Measurements from ENCODE around the gene KCNH3. TPM values are rescaled to one million over a fixed set of nuclear protein-coding genes. Genes with fewer than 3 reads are reported as not detected.
"Not testable (repeated sequence)": the region's sequence is repeated elsewhere in the genome, so short reads cannot be mapped to it uniquely, and the experiment has no call there.

The KCNH3 gene
- total RNA-seq, 2 experiments from 2014 or later: 0.06 to 0.57 TPM

DNA sequence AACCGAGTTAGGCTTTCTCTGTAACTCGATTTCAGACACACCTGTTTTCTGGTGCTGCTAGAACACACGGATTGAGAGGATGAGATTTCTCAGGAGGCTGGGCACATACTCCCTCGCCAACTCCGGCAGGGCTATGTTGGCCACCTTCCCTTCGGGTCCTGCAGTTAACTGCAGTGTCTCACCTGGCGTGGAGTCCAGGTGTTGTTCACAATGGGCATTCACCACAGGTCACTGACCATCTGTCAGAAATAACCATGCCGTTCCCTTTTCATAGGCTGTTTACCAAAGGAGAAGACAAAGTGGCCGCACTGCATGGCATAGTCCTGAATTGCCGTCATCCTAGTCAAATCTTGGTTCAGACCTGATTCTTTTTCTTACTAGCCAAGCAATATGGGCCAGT, 5.5 kb upstream of the KCNH3 start:
- TF ChIP-seq, protein P1, sequence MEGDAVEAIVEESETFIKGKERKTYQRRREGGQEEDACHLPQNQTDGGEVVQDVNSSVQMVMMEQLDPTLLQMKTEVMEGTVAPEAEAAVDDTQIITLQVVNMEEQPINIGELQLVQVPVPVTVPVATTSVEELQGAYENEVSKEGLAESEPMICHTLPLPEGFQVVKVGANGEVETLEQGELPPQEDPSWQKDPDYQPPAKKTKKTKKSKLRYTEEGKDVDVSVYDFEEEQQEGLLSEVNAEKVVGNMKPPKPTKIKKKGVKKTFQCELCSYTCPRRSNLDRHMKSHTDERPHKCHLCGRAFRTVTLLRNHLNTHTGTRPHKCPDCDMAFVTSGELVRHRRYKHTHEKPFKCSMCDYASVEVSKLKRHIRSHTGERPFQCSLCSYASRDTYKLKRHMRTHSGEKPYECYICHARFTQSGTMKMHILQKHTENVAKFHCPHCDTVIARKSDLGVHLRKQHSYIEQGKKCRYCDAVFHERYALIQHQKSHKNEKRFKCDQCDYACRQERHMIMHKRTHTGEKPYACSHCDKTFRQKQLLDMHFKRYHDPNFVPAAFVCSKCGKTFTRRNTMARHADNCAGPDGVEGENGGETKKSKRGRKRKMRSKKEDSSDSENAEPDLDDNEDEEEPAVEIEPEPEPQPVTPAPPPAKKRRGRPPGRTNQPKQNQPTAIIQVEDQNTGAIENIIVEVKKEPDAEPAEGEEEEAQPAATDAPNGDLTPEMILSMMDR (conservative IDR thresholded peaks at IDR 0.05; ENCODE audit: low read length): no peak
- no peak for TF ChIP-seq EZH2phosphoT487 (IDR thresholded peaks at IDR 0.05; ENCODE audit: borderline replicate concordance, low read depth, low read length)
- DNase-seq (ENCODE audit: low spot score): no peak
- Histone ChIP-seq H3K4me1 (ENCODE audit: insufficient read depth, low read length, poor library complexity, severe bottlenecking) (peaks cover 27% of the 10 kb centered on the region), H2AFZ (ENCODE audit: low read length) (no peak overlapping the region), H3K4me3 (ENCODE audit: low read depth, low read length, poor library complexity, severe bottlenecking) (no peak overlapping the region), H3K27ac (ENCODE audit: low read depth, low read length, poor library complexity, severe bottlenecking) (no peak overlapping the region), H3K36me3 (ENCODE audit: insufficient read depth, low read length) (no peaks in the 10 kb centered on the region), H3K9me3 (ENCODE audit: low read length) (no peaks in the 10 kb centered on the region), H3K9me2 (ENCODE audit: insufficient read depth, low read length) (no peaks in the 10 kb centered on the region), H3K79me2 (ENCODE audit: insufficient read depth, low read depth, low read length) (no peaks in the 10 kb centered on the region), H4K20me1 (ENCODE audit: insufficient read depth, low read length) (no peaks in the 10 kb centered on the region), H3K4me2 (ENCODE audit: low read length) (no peak overlapping the region)
- ChIA-PET POLR2A (interaction anchor here (1.9 kb wide), 1 partner anchor 167 kb away, joined by 4 read pairs; the partner anchor contains the start of gene SPATS2), CTCF (ENCODE audit: unreplicated experiment) (no interaction called here)
- intact Hi-C loops (cut with micrococcal nuclease; ENCODE audit: unreplicated experiment): no loop called here
- no TSS peak for BruUV-seq (replicated peaks)

DNA sequence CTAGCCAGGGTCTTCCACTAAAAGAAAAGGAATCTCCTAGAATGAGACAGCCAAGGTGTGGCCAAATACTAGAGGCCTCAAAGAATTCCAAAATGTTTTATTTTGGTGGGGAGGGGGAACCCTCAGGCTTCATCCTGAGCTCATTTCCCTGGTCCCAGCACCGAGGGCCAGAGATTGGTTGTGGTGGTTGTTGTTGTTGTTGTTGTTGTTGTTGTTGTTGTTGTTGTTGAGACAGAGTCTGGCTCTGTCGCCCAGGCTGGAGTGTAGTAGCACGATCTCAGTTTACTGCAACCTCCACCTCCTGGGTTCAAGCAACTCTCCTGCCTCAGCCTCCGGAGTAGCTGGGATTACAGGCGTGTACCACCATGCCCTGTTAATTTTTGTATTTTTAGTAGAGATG, 4.7 kb upstream of the KCNH3 start:
- BruUV-seq (replicated peaks); CTCF ChIA-PET (ENCODE audit: unreplicated experiment); intact Hi-C loops (cut with micrococcal nuclease; ENCODE audit: unreplicated experiment); H4K20me1 ChIP-seq (ENCODE audit: insufficient read depth, low read length); H3K9me3 ChIP-seq (ENCODE audit: low read length); H2AFZ ChIP-seq (ENCODE audit: low read length); H3K27ac ChIP-seq (ENCODE audit: low read depth, low read length, poor library complexity, severe bottlenecking); H3K9me2 ChIP-seq (ENCODE audit: insufficient read depth, low read length); DNase-seq (ENCODE audit: low spot score); H3K4me2 ChIP-seq (ENCODE audit: low read length); H3K4me3 ChIP-seq (ENCODE audit: low read depth, low read length, poor library complexity, severe bottlenecking); H3K36me3 ChIP-seq (ENCODE audit: insufficient read depth, low read length); H3K79me2 ChIP-seq (ENCODE audit: insufficient read depth, low read depth, low read length): not testable (repeated sequence)
- H3K4me1 ChIP-seq (ENCODE audit: insufficient read depth, low read length, poor library complexity, severe bottlenecking): peaks cover 28% of the 10 kb centered on the region
- POLR2A ChIA-PET: interaction anchor here (0.7 kb wide), 2 partner anchors 9 to 94 kb away, joined by 3 to 4 read pairs; no protein-coding TSS in a partner anchor

DNA sequence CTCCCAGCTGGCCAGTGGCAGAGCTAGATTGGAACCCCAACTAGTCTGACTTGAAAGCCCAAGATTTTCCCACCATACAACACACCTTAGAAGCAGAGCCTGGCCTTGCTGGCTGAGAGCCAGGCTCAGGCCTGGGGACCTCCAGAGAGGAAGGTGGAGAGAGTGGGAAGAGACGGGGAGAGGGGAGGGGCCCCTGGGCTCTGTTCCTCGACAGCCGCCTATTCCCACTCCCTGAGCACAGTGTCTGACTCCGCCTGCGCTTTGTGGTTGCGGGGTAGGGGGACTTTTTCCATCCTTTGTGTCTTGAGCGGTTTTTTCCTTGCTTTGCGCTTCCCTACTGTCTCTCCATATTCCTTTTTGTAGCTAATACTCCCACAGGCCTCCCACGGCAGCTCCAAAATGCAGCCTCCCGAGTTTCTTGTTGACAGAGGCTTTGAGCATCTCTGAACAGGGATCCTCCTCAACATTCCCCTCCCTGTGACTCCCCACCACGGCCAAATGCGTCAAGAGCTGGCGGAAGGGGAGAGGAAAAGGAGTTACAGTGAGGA, 4.0 kb upstream of the KCNH3 start:
- BruUV-seq (replicated peaks): no TSS peak
- H3K9me2 ChIP-seq (ENCODE audit: insufficient read depth, low read length): no peaks in the 10 kb centered on the region
- no peak overlapping the region for H3K27ac ChIP-seq (ENCODE audit: low read depth, low read length, poor library complexity, severe bottlenecking)
- DNase-seq (ENCODE audit: low spot score): no peak
- H3K4me1 ChIP-seq (ENCODE audit: insufficient read depth, low read length, poor library complexity, severe bottlenecking): peaks cover 35% of the 10 kb centered on the region
- no peaks in the 10 kb centered on the region for H4K20me1 ChIP-seq (ENCODE audit: insufficient read depth, low read length)
- TF ChIP-seq, protein P1 (conservative IDR thresholded peaks at IDR 0.05; ENCODE audit: low read length): no peak
- TF ChIP-seq EZH2phosphoT487 (IDR thresholded peaks at IDR 0.05; ENCODE audit: borderline replicate concordance, low read depth, low read length): no peak
- no peak overlapping the region for H3K4me2 ChIP-seq (ENCODE audit: low read length)
- CTCF ChIA-PET (ENCODE audit: unreplicated experiment): no interaction called here
- intact Hi-C loops (cut with micrococcal nuclease; ENCODE audit: unreplicated experiment): no loop called here
- H3K9me3 ChIP-seq (ENCODE audit: low read length): no peaks in the 10 kb centered on the region
- H2AFZ ChIP-seq (ENCODE audit: low read length): no peak overlapping the region
- no peaks in the 10 kb centered on the region for H3K36me3 ChIP-seq (ENCODE audit: insufficient read depth, low read length)
- POLR2A ChIA-PET: interaction anchor here (0.6 to 0.9 kb wide), 2 partner anchors 9 to 168 kb away, joined by 3 read pairs; no protein-coding TSS in a partner anchor
- H3K79me2 ChIP-seq (ENCODE audit: insufficient read depth, low read depth, low read length): no peaks in the 10 kb centered on the region
- no peak overlapping the region for H3K4me3 ChIP-seq (ENCODE audit: low read depth, low read length, poor library complexity, severe bottlenecking)
